K562 (cell line): ENCODE measurements around the gene NPR2.

Source experiments
- ATF7 ChIP-seq: fragments of 450-650 bp; IDR thresholded peaks from 2 replicates; pipeline ENCODE4 v1.7.1; 2014; ENCODE audit warnings: mild to moderate bottlenecking, moderate library complexity
- RBM25 ChIP-seq: fragments of 200-400 bp; formaldehyde crosslinking; IDR thresholded peaks from 2 replicates; pipeline ENCODE4 v1.6.1; 2018; ENCODE audit warnings: low read length, low read depth, moderate library complexity; ENCODE audit not compliant: severe bottlenecking
- TGIF2 ChIP-seq: sonication (generic); formaldehyde crosslinking; IDR thresholded peaks from 2 replicates; pipeline ENCODE4 v1.8.1; 2022; ENCODE audit warnings: mild to moderate bottlenecking, missing genetic modification reagents, moderate library complexity
- TF ChIP-seq, protein P1 (sequence below): sonication (generic); formaldehyde crosslinking; IDR thresholded peaks from 2 replicates; pipeline ENCODE4 v1.9.0; 2022; ENCODE audit warnings: mild to moderate bottlenecking, missing genetic modification reagents
- TF ChIP-seq, protein P2 (sequence below), 3 experiments: IDR thresholded peaks in 2 of 3; conservative IDR thresholded peaks in 1 of 3; 2 replicates each; pipeline ENCODE4 v1.5.1; 2011 to 2012; ENCODE audit warnings: low read length in 3 of 3, mild to moderate bottlenecking in 3 of 3, control low read depth in 2 of 3, improper control_type of control experiment in 1 of 3, inconsistent platforms in 1 of 3, low read depth in 1 of 3, mixed read lengths in 1 of 3, moderate library complexity in 1 of 3; ENCODE audit not compliant: insufficient read depth in 2 of 3

- TF ChIP-seq ATF7 (no peak), TGIF2 (CRISPR knock-in tag) (no peak), RBM25 (no peak)
- TF ChIP-seq, protein P1, sequence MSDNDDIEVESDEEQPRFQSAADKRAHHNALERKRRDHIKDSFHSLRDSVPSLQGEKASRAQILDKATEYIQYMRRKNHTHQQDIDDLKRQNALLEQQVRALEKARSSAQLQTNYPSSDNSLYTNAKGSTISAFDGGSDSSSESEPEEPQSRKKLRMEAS (CRISPR knock-in tag): no peak
- TF ChIP-seq, protein P2, sequence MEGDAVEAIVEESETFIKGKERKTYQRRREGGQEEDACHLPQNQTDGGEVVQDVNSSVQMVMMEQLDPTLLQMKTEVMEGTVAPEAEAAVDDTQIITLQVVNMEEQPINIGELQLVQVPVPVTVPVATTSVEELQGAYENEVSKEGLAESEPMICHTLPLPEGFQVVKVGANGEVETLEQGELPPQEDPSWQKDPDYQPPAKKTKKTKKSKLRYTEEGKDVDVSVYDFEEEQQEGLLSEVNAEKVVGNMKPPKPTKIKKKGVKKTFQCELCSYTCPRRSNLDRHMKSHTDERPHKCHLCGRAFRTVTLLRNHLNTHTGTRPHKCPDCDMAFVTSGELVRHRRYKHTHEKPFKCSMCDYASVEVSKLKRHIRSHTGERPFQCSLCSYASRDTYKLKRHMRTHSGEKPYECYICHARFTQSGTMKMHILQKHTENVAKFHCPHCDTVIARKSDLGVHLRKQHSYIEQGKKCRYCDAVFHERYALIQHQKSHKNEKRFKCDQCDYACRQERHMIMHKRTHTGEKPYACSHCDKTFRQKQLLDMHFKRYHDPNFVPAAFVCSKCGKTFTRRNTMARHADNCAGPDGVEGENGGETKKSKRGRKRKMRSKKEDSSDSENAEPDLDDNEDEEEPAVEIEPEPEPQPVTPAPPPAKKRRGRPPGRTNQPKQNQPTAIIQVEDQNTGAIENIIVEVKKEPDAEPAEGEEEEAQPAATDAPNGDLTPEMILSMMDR (IDR thresholded peaks at IDR 0.05 in 2 of 3, conservative IDR thresholded peaks at IDR 0.05 in 1 of 3; ENCODE audit: insufficient read depth in 2 of 3, low read depth in 1 of 3, low read length in 3 of 3): no peak
Measured at GRCh38 chr9:35789541-35789940, 1.9 kb upstream of the NPR2 start.
